NAMALWA (cell line): ENCODE data around the gene ABCB9.
"Not testable (repeated sequence)": the region's sequence is repeated elsewhere in the genome, so short reads cannot be mapped to it uniquely, and the experiment has no call there.

Experiments
- DNase-seq: peaks from one replicate; pipeline ENCODE4 v3.0.0-alpha.2; 2015; ENCODE audit warnings: low spot score

The ABCB9 gene

DNA sequence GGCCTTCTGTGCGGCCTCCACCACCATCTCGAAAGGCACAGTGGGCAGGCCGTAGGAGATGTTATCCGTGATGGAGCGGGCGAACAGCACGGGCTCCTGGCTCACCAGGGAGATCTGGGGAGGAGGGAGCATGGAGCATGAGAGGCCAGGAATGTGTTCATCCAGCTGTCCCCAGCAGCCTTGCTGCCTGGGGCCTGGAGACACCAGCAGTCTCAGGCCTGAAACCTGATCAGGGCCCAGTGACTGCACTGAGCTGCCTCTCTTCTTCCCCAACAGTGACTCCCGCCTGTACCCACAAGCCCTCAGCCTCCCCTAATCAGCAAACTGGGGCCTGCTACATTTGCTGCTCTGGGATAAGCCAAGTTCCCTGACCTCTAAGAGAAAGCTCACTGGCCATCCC lies 30.9 kb downstream of the ABCB9 start:
- no peak for DNase-seq

DNA sequence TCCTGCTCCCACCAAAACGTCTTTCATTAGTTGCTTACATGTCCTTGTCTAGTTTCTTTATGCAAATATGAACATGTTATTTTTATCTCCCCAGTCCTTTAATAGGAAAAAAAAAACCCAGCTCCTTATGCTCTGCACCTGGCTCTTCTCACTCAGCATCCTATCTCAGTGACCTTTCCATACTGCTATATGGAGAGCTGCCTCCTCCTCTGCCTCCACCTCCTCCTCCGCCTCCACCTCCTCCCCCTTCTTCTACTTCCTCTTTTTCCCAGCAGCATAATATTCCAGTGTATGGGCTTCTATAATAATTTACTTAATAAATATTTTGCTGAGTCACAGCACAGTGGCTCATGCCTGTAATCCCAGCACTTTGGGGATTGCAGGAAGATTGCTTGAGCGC lies 31.5 kb downstream of the ABCB9 start:
- DNase-seq: peak; percentile 78

DNA sequence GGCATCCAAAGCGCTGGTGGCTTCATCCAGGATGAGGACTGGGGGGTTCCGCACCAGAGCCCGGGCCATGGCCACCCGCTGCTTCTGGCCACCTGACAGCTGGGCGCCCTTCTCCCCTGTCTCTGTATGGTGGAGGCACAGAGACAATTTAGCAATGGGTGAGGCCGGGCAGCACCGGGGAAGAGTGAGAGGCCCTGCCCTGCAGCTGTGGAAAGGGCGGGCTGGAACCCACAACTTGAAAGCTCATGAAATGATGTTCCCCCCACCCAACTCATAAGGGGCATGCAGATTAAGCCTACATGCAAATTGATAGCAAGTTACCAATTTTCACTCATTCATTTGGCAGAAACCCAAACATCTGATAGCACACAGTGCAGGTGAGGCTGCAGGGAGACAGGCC lies 34.1 kb downstream of the ABCB9 start:
- DNase-seq: peak; percentile 89

DNA sequence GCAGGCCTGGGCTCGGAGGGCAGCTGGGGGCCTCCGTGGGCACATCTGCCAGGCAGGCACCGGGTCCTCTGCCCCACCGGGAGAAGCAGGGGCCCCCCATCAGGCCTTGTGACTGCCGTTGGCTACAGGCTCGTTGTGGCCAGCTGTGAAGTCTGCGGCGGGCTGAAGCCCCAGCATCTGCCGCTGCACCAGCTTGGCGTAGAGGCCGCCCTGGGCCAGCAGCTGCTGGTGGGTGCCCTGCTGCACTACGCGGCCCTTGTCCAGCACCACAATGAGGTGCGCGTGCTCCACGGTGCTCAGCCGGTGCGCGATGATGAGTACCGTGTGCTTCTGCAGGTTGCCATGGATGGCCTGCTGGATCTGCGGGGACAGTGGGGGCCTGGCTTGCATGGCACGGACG lies 36.5 kb downstream of the ABCB9 start:
- peak; percentile 63 for DNase-seq

DNA sequence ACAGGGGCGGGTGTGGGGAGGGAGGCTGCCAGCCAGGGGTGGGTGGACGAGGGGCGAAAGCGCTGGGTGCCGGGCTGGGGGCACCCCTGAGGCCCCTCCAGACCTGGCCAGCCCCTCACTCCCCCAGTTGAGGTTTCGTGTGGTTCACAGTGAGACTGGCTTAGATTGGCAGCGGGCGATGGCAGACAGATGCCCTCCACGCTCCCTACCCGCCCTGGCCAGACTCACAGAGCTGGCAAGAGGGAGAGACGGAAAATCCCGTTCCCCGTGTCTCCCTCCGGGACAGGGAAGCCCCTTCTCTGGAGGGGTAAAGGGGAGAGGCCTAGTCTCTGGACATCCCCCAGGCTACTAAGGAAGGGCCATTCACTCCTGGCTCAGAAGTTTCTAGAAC lies 37.1 kb downstream of the ABCB9 start:
- DNase-seq: no peak

DNA sequence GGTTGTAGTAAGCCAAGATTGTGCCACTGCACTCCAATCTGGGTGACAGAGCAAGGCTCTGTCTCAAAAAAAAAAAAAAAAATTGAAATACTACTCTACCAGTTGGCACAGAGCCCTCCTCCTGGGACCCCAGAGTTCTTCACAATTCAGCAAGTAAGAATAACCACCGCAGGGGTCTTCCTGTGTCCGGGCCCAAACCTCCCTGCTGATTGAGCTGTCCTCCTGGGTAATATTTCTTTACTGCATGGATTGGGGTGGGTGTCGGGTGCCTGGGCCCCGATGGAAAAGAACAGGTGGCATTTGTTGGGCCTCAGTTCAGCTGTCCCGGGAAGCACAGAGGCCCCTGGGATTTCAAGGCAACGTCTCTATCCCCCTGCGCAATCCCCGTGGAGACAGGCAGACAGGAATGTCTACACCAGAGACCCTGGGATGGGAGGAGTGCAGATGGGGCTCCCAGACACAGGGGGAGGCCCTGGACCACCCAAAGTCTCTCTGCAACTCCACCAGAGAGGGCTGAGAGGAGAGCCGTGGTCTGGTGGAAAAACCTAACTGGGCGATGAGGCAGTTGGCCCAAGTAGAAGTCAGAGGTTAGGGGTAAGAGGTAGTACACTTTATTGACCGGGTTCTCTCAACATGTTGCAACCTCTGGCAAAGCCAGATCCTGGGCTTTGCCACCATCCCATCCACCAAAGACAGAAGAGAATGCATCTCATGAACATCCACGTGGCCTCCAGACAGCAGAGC lies 37.7 kb downstream of the ABCB9 start:
- no peak for DNase-seq

DNA sequence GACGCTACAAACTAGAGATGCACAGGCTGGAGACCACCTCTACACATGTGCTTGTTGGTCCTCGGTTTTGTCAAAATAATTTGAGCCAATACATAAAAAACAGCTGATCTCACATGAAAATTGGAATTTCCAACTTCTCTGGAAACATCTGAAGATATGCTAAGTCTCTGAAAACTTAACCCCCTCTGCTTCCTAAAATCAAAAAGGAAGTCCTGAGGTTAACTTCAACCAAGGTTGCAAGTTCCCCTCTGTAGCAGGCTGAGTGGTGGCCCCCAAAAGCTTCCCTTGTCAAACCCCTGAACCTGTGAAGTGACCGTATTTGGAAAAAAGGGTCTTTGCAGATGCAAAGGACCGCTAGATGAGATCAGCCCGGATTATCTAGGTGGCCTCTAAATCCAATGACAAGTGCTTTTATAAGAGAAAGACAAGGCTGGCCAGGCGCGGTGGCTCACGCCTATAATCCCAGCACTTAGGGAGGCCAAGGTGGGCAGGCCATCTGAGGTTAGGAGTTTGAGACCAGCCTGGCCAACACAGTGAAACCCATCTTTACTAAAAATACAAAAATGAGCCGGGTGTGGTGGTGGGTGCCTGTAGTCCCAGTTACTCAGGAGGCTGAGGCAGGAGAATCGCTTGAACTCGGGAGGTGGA lies 38.4 kb downstream of the ABCB9 start:
- DNase-seq: no peak

DNA sequence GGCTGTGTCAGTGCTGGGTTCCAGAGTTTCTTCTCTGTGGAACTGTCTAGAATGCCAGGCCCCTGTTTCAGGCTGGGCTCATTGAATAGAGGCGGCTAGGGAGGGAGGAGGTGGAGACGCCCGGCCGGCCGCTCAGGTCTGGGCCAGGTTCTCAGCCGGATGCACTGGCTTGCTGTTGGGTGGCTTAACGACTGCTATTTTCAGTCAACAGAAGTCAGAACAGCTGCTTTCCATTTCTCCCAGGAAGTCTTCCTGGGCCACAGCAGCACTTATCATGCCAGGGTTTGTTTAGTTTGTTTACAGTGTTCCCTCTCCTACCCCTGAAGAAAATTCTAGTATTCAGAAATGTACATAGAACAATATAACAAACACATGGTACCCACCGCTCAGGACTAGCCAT lies 44.3 kb downstream of the ABCB9 start:
- DNase-seq: no peak

DNA sequence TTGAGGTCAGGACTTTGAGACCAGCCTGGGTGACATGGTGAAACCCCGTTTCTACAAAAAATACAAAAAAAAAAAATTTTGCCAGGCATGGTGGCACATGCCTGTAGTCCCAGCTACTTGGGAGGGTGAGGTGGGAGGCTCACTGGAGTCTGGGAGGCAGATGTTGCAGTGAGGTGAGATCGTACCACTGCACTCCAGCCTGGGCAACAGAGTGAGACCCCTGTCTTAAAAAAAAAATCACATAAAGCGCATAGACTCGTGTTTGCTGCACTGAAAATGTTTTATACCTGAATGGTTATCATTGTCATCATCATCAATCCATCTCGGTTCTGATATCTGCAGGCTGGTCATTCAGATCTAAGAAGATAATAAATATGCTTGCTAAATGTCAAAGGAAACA lies 45.6 kb downstream of the ABCB9 start:
- DNase-seq: no peak

DNA sequence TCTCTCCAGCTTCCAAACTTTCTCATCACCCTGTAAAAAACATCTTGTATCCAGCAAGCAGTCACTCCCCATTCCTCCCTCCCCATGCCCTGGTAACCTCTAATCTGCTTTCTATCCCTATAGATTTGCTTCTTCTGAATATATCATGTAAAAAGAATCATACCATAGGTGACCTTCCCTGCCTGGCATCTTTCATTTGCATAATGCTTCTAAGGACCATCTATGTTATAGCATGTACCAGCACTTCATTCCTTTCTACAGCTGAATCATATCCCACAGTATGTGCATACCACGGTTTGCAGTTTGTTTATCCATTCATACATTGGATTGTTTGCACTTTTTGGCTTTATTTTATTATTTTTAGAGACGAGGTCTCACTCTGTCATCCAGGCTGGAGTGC lies 47.4 kb downstream of the ABCB9 start:
- DNase-seq: no peak

DNA sequence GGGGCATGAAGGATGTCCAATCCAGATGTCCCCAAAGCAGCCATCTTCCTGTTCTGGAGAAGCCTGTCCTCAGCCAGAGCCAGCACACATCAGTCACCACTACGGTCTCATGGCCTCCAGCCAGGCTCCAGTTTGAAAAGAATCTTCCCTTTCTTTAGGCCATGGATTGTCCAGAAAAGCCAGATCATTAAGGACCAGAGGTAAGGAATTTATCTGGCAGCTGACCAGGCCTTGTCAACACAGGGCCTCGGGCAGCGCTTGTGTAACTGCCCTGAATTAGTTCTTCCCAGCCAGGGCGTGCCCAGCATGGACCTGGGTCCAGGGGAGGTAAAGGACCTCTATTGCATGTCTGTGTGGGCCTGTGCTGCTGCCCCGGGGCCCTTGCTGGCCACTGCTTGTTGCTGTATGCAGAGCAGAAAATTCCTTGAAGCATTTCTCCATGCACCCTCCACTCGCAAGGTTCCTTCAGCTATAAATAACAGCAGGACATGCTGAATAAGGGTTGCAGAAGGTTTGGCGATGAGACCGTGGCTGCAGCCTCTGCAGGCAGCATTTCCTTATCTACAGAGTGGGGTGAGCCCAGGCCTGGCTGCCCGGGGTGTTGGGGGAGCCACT lies 48.6 kb downstream of the ABCB9 start:
- no peak for DNase-seq

DNA sequence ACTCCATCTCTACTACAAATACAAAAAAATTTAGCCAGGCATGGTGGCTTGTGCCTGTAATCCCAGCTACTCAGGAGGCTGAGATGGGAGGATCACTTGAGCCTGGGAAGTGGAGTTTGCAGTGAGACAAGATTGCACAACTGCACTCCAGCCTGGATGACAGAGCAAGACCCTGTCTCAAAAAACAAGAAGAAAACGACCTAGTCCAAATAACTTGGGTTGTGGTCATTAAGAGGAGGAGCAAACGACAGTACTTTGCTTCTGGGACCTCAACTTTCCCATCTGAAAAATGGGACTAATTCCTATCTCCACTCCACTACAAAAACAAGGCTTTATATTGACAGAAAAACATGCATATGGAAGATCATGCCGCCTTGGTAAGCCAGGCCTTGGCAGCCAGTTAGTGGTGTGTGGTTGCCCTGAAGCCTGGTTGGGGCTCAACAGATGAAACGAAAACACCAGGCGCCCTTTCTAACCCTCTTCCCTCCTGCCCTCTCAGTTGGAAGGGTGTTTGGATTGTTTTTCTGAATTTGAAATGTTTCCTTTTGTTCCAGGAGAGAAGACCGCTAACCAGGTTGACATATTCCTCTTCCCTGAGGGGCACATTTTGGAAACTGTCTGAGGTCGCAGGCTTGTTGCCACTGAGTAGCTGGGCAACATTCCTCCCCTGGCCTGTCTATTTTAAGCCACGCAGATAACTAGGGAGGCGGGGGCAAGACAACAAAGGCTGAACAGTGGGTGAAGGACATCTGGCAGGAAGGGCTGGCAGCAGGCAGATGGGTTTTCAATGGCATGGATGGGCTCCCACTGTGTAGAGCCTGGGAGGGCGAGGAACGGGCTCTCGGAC lies 56.6 kb downstream of the ABCB9 start:
- DNase-seq: no peak

DNA sequence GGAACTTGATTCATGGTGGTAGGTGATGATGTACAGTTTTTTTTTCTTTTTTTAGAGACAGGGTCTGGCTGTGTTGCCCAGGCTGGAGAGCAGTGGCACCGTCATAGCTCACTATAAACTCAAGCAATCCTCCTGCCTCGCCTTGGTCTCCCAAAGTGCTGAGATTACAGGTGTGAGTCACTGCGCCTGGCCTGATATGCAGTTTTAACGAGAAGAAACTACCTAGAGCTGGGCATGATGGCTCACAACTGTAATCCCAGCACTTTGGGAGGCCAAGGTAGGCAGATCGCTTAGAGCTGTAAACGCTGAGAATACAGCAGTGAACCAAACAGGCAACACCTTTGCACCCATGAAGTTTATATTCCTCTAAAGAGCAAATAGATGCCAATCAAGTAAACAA lies 57.3 kb downstream of the ABCB9 start:
- DNase-seq: no peak

DNA sequence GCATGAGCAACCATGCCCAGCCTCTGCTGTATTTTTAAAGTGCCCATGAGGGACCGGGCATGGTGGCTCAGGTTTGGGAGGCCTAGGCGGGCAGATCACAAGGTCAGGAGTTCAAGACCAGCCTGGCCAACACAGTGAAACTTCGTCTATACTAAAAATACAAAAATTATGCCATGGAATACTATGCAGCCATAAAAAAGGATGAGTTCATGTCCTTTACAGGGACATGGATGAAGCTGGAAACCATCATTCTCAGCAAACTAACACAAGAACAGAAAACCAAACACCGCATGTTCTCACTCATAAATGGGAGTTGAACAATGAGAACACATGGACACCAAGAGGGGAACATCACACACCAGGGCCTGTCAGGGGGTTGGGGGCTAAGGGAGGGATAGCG lies 61.0 kb downstream of the ABCB9 start:
- not testable (repeated sequence) for DNase-seq

DNA sequence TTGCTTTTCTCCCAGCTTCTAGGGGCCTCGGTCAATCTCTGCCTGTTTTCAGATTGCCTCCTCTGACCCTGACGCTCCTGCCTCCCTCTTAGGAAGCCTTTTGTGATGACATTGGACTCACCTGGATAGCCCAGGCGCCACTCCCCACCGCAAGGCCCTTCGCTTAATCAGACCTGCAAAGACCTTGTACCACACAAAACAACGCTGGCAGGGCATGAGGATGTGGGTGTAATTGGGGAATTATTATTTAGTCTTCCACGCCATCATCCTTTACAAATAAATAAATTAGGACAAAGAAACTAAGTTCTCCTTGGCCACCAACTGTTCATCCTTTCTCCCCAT lies 62.6 kb downstream of the ABCB9 start:
- DNase-seq: no peak

DNA sequence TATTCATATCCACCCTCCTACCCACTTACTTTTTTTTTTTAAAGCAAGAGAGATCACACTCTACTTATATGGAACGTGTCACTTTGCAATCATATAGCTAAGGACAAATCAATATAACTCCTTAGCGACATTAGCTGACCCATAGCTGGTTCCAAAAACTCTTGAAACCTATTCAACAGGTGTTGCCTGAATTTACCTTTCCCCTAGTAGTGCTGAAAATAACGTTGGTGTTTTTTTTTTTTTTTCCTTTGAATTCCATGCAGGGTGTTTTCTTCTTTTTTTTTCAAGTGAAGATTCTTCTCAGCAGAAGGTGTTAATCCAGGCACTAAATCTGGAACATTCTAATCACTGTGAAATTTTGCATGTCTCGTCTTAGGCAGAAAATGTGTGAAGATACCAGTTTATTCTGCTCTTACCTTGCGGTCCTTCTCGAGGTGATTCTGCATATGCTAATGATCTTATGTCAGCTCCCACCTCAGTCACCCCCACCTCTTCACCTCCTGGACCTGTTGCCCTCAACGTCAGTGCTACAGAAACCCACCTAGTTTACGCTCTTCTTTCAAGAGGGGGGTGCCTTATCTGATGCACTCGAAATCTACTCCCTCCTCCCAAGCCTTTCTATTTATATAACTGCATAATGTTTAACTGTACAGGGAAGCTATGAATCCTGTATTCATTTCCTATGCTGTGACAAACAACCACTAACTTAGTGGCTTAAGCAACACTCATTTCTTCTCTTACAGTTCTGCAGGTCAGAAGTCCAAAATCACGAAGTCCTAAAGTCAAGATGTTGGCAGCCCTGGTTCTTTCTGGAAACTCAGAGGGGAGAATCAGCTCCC lies 63.2 kb downstream of the ABCB9 start:
- no peak for DNase-seq

DNA sequence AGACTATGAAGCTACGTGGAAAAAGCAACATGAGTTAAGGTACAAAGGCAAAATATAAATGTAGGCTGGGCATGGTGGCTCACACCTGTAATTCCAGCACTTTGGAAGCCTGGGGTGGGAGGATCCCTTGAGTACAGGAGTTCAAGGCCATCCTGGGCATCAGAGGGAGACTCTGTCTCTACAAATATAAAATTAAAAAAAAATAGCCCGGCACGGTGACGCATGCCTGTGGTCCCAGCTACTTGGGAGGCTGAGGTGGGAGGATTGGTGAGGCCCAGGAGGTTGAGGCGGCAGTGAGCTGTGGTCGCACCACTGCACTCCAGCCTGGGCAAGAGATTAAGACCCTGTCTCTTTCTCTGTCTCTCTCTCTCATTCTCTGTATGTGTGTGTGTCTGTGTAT lies 66.4 kb downstream of the ABCB9 start:
- DNase-seq: no peak

DNA sequence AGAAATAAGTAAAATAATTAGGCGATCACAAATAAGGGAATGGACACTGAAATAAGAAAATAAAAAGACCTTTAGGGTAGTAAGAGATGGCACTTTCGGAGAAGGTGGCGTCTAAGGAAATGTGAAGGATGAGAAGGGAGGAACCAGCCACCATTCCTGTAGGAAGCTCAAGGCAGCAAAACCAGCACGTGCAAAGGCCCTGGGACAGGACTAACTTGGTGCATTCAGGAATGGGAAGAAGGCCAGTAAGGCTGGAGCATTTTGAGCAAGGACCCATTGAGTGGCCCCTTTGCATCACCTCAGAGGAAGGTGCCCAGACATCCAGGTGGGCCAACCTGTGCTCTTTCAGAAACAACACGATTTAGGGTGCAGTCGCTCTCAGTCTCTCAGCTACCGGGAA lies 69.6 kb downstream of the ABCB9 start:
- no peak for DNase-seq

DNA sequence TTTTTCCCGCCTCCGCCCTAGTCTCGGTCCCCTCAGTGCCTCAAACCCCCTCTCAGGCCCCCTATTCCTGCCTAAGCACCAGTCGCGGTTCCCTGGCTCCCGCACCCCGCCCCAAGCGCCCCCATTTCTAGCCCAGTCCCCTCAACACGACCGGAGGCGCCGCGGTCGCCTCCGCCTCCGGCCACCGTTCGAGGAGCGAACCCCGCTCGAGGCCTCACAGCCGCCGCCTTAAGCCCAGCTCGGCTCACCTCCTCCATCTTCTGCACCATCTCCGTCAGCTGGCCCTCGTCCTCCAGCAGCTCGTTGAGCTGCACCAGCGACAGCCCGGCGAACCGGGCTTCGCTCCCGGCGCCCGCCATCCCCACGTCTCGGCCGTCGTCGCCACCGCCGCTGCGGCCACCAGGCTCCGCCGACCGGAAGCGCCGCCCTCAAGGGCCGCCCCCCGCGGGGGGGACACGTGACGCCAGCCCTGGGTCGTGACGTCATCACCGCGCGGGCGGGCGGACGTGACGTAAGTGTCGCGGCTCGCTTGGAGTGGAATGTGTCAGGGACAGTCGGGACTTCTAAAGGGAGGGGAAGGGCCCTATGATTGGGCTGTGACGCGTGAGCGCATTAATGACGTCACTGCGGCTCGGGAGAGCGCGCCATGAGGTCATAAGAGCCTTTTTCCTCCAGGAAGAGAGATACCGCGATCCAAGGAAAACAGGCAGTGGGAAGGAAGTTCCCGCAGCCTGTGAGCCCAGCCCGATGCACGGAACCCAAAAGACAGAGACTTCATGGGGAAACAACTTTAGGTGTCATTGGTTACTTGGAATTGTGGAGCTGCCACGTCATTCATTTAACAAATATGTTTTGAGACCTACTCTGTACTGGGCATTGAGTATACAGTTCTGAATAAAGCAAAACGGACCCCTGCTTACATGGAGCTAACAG lies 70.3 kb downstream of the ABCB9 start, which contains the start of gene VPS37B:
TSS of gene VPS37B (minus strand) at position 421 of the 933 bp plus-strand sequence. CDS start at position 359, 62 bp downstream.
- DNase-seq: no peak

DNA sequence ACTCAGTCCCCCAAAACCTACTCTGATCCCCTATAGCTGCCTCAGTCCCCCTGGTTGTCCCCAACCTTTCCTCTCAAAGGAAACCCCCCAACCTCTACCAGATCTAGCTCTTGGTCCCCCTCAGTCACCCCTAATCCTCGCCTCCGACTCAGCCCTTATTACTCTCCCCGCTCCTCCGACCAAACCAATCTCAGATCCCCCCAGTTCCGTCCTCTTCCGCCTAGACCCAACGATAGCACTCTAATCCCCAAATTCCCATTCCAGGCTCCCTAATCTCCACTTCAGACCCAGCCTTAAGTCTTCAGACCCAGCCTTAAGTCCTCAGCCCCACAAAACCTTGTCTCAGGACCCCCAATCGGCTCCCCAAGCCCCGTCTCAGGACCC lies 71.0 kb downstream of the ABCB9 start:
- DNase-seq: no peak
